OCI-LY1 (cell line): ENCODE data around the gene LTB4R.

Experiments
- EZH2 ChIP-seq: fragments of 200-600 bp; sonication (generic), shearing (Covaris generic); IDR thresholded peaks from 2 replicates; pipeline ENCODE4 v1.8.0; 2017; ENCODE audit warnings: borderline replicate concordance, mixed run types, mild to moderate bottlenecking, antibody characterized with exemption, low read length, moderate library complexity, mixed read lengths
- TF ChIP-seq, protein P1 (sequence below): fragments of 200-600 bp; sonication (generic), shearing (Covaris generic); IDR thresholded peaks from 2 replicates; pipeline ENCODE4 v1.5.1; 2017; ENCODE audit warnings: mild to moderate bottlenecking, antibody characterized with exemption, low read length, moderate library complexity, mixed read lengths

- TF ChIP-seq, protein P1, sequence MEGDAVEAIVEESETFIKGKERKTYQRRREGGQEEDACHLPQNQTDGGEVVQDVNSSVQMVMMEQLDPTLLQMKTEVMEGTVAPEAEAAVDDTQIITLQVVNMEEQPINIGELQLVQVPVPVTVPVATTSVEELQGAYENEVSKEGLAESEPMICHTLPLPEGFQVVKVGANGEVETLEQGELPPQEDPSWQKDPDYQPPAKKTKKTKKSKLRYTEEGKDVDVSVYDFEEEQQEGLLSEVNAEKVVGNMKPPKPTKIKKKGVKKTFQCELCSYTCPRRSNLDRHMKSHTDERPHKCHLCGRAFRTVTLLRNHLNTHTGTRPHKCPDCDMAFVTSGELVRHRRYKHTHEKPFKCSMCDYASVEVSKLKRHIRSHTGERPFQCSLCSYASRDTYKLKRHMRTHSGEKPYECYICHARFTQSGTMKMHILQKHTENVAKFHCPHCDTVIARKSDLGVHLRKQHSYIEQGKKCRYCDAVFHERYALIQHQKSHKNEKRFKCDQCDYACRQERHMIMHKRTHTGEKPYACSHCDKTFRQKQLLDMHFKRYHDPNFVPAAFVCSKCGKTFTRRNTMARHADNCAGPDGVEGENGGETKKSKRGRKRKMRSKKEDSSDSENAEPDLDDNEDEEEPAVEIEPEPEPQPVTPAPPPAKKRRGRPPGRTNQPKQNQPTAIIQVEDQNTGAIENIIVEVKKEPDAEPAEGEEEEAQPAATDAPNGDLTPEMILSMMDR = no peak
- no peak for TF ChIP-seq EZH2
Observed at GRCh38 chr14:24323341-24323740, 12.0 kb downstream of the LTB4R start.
